ENCODE results near the gene CYBB.

The CYBB gene

GRCh38 chrX:37809970-37810369 is 30.1 kb downstream of the CYBB start:
- POLR2A ChIA-PET (ENCODE audit: low non-redundant PET) = no interaction called here
- DNase-seq (ENCODE audit: low spot score) = no peak
- TF ChIP-seq, protein P1, sequence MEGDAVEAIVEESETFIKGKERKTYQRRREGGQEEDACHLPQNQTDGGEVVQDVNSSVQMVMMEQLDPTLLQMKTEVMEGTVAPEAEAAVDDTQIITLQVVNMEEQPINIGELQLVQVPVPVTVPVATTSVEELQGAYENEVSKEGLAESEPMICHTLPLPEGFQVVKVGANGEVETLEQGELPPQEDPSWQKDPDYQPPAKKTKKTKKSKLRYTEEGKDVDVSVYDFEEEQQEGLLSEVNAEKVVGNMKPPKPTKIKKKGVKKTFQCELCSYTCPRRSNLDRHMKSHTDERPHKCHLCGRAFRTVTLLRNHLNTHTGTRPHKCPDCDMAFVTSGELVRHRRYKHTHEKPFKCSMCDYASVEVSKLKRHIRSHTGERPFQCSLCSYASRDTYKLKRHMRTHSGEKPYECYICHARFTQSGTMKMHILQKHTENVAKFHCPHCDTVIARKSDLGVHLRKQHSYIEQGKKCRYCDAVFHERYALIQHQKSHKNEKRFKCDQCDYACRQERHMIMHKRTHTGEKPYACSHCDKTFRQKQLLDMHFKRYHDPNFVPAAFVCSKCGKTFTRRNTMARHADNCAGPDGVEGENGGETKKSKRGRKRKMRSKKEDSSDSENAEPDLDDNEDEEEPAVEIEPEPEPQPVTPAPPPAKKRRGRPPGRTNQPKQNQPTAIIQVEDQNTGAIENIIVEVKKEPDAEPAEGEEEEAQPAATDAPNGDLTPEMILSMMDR (conservative IDR thresholded peaks at IDR 0.05; ENCODE audit: low read depth) = no peak
- CTCF ChIA-PET = no interaction called here
- no peak overlapping the region for H3K27ac ChIP-seq

DNA sequence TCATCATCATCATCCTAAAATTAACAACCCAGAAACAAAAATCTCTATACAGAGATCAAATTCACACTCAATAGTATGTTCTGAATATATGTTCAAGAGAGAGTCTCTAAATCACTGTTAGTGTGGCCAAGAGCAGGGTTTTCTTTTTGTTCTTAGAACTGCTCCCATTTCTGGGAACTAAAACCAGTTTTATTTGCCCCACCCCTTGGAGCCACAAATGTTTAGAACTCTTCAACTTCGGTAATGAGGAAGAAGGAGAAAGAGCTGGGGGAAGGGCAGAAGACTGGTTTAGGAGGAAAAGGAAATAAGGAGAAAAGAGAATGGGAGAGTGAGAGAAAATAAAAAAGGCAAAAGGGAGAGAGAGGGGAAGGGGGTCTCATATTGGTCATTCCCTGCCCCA is 32.3 kb downstream of the CYBB start:
- no peak overlapping the region for H3K27ac ChIP-seq
- ChIA-PET CTCF (no interaction called here), POLR2A (ENCODE audit: low non-redundant PET) (no interaction called here)
- TF ChIP-seq, protein P1 (conservative IDR thresholded peaks at IDR 0.05; ENCODE audit: low read depth) = no peak
- DNase-seq (ENCODE audit: low spot score) = no peak

DNA sequence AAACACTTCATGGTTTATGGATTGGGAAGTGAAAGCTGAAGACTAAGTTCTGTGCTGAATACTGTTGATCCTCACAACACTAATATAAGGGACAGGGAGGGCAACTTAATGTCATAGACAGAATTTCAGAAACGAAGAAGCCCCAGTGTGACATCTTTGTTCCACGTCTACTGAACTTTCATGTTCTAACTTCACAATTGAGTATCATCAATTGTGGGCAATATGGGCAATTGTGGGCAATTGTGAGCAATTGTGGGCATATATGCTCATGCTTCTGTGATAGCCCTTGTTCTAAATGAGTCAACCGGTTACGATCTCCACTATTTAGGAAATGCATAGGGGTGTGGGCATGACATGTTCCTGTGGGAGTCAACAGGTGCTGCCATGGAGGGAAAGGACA is 33.7 kb downstream of the CYBB start:
- ChIA-PET POLR2A (ENCODE audit: low non-redundant PET) (no interaction called here), CTCF (no interaction called here)
- H3K27ac ChIP-seq = no peak overlapping the region
- no peak for DNase-seq (ENCODE audit: low spot score)
- TF ChIP-seq, protein P1 (conservative IDR thresholded peaks at IDR 0.05; ENCODE audit: low read depth) = no peak

GRCh38 chrX:37815366-37815765 is 35.5 kb downstream of the CYBB start:
- ChIA-PET POLR2A (ENCODE audit: low non-redundant PET) (no interaction called here), CTCF (no interaction called here)
- TF ChIP-seq, protein P1 (conservative IDR thresholded peaks at IDR 0.05; ENCODE audit: low read depth) = no peak
- H3K27ac ChIP-seq = no peak overlapping the region
- DNase-seq (ENCODE audit: low spot score) = no peak

GRCh38 chrX:37816766-37817165 is 36.9 kb downstream of the CYBB start:
- ChIA-PET CTCF (interaction anchor here (0.9 kb wide), 1 partner anchor 9 kb away, joined by 3 read pairs; no protein-coding TSS in a partner anchor), POLR2A (ENCODE audit: low non-redundant PET) (no interaction called here)
- no peak overlapping the region for H3K27ac ChIP-seq
- TF ChIP-seq, protein P1 (conservative IDR thresholded peaks at IDR 0.05; ENCODE audit: low read depth) = no peak
- DNase-seq (ENCODE audit: low spot score) = no peak

- POLR2A ChIA-PET (ENCODE audit: low non-redundant PET) = no interaction called here
- TF ChIP-seq, protein P1 (conservative IDR thresholded peaks at IDR 0.05; ENCODE audit: low read depth) = no peak
- CTCF ChIA-PET = interaction anchor here (0.9 kb wide), 1 partner anchor 8 kb away, joined by 3 read pairs; no protein-coding TSS in a partner anchor
- DNase-seq (ENCODE audit: low spot score) = no peak
- H3K27ac ChIP-seq = no peak overlapping the region
Measured at GRCh38 chrX:37817176-37817575, 37.3 kb downstream of the CYBB start.

GRCh38 chrX:37817579-37817978 is 37.7 kb downstream of the CYBB start:
- ChIA-PET POLR2A (ENCODE audit: low non-redundant PET) (no interaction called here), CTCF (no interaction called here)
- H3K27ac ChIP-seq = no peak overlapping the region
- DNase-seq (ENCODE audit: low spot score) = no peak
- TF ChIP-seq, protein P1 (conservative IDR thresholded peaks at IDR 0.05; ENCODE audit: low read depth) = no peak

Data from RWPE1 (cell line).